Measurements from ENCODE around the gene CATSPER3. TPM values are rescaled to one million over a fixed set of nuclear protein-coding genes. Genes with fewer than 3 reads are reported as not detected.
"Not testable (repeated sequence)": the region's sequence is repeated elsewhere in the genome, so short reads cannot be mapped to it uniquely, and the experiment has no call there.

Gene CATSPER3
- total RNA-seq, 4 donors from 2014 or later, result 0.22 to 1.9 (median 0.70) TPM

DNA sequence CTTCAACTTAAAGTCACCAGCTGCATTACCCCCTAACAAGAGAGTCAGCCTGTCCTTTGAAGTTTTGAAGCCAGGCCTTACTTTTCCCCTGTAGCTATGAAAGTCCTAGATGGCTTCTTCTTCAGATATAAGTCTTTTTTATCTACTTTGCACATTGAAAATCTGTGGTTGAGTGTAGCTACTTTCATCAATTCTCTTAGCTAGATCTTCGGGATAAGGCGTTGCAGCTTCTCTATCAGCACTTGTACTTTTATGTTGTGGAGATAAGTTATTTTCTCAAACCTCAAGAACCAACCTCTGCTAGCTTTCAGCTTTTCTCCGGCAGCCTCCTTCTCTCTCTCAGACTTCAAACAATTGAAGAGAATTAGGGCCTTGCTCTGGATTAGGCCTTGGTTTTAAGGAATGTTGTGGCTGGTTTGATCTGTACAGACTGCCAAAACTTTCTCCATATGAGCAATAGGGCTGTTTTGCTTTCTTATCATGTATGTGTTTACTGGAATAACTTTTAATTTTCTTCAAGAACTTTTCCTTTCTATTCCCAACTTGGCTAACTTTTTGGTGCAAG, 21.6 kb downstream of the CATSPER3 start:
- intact Hi-C loops (cut with DNase I; ENCODE audit: low total_unique reads), result no loop called here

DNA sequence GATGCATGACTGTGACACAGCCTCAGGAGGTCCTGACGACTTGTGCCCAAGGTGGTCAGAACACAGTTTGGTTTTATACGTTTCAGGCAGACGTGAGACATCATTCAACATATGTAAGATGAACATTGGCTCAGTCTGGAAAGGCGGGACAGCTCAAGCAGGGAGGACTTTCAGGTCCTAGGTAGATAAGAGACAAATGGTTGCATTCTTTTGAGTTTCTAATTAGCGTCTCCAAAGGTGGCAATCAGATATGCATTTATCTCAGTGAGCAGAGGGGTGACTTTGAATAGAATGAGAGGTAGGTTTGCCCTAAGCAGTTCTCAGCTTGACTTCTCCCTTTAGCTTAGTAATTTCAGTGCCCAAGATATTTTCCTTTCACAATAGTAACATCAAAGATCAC, 22.5 kb downstream of the CATSPER3 start:
- H3K4me3 ChIP-seq; ATAC-seq; intact Hi-C loops (cut with DNase I; ENCODE audit: low total_unique reads); DNase-seq; H3K27ac ChIP-seq; H3K4me1 ChIP-seq; in situ Hi-C loops (cut with MboI; ENCODE audit: low sequenced_read_pairs in 4 of 4); H3K9me3 ChIP-seq; H3K27me3 ChIP-seq; H3K36me3 ChIP-seq: not testable (repeated sequence)

More for the DNA sequence above, 21.6 kb downstream of the CATSPER3 start:
- Histone ChIP-seq H3K9me3 (no peaks in the 10 kb centered on the region), H3K4me3 (no peak overlapping the region), H3K27me3 (no peaks in the 10 kb centered on the region), H3K36me3 (no peaks in the 10 kb centered on the region), H3K27ac (no peak overlapping the region), H3K4me1 (peaks cover 0 to 4% of the 10 kb centered on the region in 2 donors)
- ATAC-seq (no peak), DNase-seq (no peak)
- no peak for TF ChIP-seq POLR2A (IDR thresholded peaks at IDR 0.05)
- in situ Hi-C loops (cut with MboI; ENCODE audit: low sequenced_read_pairs in 4 of 4), result no loop called here

DNA sequence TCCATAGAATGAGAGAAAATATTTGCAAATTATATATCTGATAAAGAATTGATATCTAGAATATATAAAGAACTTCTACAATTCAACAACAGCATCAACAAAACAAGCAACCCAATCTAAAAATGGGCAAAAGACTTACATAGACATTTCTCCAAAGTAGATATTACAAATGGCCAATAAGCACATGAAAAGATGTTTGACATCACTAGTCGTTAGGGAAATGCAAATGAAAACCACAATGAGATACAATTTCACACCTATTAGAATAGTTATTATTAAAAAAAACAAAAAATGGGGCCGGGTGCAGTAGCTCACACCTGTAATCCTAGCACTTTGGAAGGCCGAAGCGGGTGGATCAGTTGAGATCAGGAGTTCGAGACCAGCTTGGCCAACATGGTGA, 24.4 kb downstream of the CATSPER3 start:
- no peaks in the 10 kb centered on the region for H3K36me3 ChIP-seq
- DNase-seq, result no peak
- no peaks in the 10 kb centered on the region for H3K27me3 ChIP-seq
- ATAC-seq, result no peak
- no peaks in the 10 kb centered on the region for H3K9me3 ChIP-seq
- in situ Hi-C loops (cut with MboI; ENCODE audit: low sequenced_read_pairs in 4 of 4) (no loop called here), intact Hi-C loops (cut with DNase I; ENCODE audit: low total_unique reads) (no loop called here)
- TF ChIP-seq POLR2A (IDR thresholded peaks at IDR 0.05), result no peak
- TF ChIP-seq, protein P1, sequence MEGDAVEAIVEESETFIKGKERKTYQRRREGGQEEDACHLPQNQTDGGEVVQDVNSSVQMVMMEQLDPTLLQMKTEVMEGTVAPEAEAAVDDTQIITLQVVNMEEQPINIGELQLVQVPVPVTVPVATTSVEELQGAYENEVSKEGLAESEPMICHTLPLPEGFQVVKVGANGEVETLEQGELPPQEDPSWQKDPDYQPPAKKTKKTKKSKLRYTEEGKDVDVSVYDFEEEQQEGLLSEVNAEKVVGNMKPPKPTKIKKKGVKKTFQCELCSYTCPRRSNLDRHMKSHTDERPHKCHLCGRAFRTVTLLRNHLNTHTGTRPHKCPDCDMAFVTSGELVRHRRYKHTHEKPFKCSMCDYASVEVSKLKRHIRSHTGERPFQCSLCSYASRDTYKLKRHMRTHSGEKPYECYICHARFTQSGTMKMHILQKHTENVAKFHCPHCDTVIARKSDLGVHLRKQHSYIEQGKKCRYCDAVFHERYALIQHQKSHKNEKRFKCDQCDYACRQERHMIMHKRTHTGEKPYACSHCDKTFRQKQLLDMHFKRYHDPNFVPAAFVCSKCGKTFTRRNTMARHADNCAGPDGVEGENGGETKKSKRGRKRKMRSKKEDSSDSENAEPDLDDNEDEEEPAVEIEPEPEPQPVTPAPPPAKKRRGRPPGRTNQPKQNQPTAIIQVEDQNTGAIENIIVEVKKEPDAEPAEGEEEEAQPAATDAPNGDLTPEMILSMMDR (IDR thresholded peaks at IDR 0.05 in 4 of 5, conservative IDR thresholded peaks at IDR 0.05 in 1 of 5), result no peak
- peaks cover 0 to 4% of the 10 kb centered on the region in 2 donors for H3K4me1 ChIP-seq
- no peak overlapping the region for H3K4me3 ChIP-seq
- H3K27ac ChIP-seq, result no peak overlapping the region

DNA sequence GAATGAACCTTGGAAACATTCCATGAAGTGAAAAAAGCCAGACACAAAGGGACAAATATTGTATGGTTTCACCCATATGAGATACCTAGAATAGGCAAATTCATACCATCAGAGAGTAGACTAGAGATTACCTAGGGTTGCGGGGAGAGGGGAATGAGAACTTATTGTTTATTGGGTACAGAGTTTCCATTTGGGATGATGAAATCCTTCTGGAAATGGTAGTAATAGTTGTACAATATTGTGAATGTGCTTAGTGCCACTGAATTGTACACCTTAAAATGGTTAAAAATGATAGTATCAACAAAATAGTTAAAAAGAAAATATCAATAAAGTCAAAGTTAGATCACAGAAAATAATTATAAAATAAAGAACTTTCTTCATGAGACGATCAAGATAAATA, 25.5 kb downstream of the CATSPER3 start:
- ATAC-seq (no peak), DNase-seq (no peak)
- Histone ChIP-seq H3K36me3 (no peaks in the 10 kb centered on the region), H3K27me3 (no peaks in the 10 kb centered on the region), H3K27ac (no peak overlapping the region), H3K9me3 (no peaks in the 10 kb centered on the region), H3K4me3 (no peak overlapping the region), H3K4me1 (peaks cover 0 to 4% of the 10 kb centered on the region in 2 donors)
- in situ Hi-C loops (cut with MboI; ENCODE audit: low sequenced_read_pairs in 4 of 4), result no loop called here
- no peak for TF ChIP-seq POLR2A (IDR thresholded peaks at IDR 0.05)
- TF ChIP-seq, protein P1 (IDR thresholded peaks at IDR 0.05 in 4 of 5, conservative IDR thresholded peaks at IDR 0.05 in 1 of 5), result no peak
- intact Hi-C loops (cut with DNase I; ENCODE audit: low total_unique reads), result no loop called here

DNA sequence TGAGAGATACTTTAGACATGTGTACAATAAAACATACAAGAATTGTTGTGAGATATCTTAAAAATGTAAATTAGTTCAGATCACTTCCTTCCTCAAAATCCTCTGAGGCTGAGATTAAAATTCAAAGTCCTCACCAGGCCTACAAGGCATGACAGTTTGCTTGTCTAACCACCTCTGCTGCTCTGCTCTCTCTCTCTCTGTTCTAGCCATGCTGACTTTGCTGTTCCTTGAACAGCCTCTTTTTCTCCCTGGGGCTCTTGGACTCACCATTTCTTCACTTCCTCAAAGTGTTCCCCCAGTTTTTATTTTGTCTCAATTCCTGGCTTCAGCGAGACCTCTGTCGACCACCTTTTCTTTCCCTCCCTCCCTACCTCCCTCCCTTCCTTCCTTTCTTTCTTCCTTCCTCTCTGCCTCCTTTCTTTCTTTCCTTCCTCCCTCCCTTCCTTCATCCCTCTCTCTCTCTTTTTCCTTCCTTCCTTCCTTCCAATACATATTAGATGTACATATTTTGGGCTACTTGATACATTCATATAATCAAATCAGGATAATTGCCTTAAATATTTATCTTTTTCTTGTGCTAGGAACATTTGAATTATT, 27.0 kb downstream of the CATSPER3 start:
- in situ Hi-C loops (cut with MboI; ENCODE audit: low sequenced_read_pairs in 4 of 4) (no loop called here), intact Hi-C loops (cut with DNase I; ENCODE audit: low total_unique reads) (no loop called here)
- DNase-seq, result no peak
- no peaks in the 10 kb centered on the region for H3K9me3 ChIP-seq
- TF ChIP-seq, protein P1 (IDR thresholded peaks at IDR 0.05 in 4 of 5, conservative IDR thresholded peaks at IDR 0.05 in 1 of 5), result no peak
- no peak for TF ChIP-seq POLR2A (IDR thresholded peaks at IDR 0.05)
- H3K36me3 ChIP-seq, result no peaks in the 10 kb centered on the region
- H3K4me1 ChIP-seq, result peaks cover 0 to 4% of the 10 kb centered on the region in 2 donors
- no peak overlapping the region for H3K27ac ChIP-seq
- no peaks in the 10 kb centered on the region for H3K27me3 ChIP-seq
- no peak for ATAC-seq
- H3K4me3 ChIP-seq, result no peak overlapping the region

All from gastrocnemius medialis (tissue), 4 donors.